ENCODE results near the gene CUTA.

Gene CUTA

GRCh38 chr6:33414592-33415271 is 3.2 kb downstream of the CUTA start:
- TF ChIP-seq EZH2 (IDR thresholded peaks at IDR 0.05) (no peak), POLR2AphosphoS5 (IDR thresholded peaks at IDR 0.05; ENCODE audit: borderline replicate concordance, low read depth, low read length) (no peak), FOXP2 (optimal IDR thresholded peaks at IDR 0.05; ENCODE audit: control extremely low read depth, extremely low read length, insufficient read depth) (no peak)
- Histone ChIP-seq H3K9ac (ENCODE audit: insufficient read length) (no peak overlapping the region), H3K4me3 (no peak overlapping the region), H3K9me3 (ENCODE audit: low read depth, low read length) (no peaks in the 10 kb centered on the region), H3K36me3 (ENCODE audit: insufficient read depth, low read length) (peaks cover 25% of the 10 kb centered on the region; the same call in 1 of the 2 replicates), H3K27ac (no peak overlapping the region)
- no peak for DNase-seq (ENCODE audit: low read depth, low spot score)

GRCh38 chr6:33413241-33414120 is 4.4 kb downstream of the CUTA start:
- no peak for TF ChIP-seq EZH2 (IDR thresholded peaks at IDR 0.05)
- TF ChIP-seq POLR2AphosphoS5 (IDR thresholded peaks at IDR 0.05; ENCODE audit: borderline replicate concordance, low read depth, low read length): peak; percentile 29; the same call in 1 of the 2 replicates
- peaks cover 25% of the 10 kb centered on the region; the same call in 1 of the 2 replicates for H3K36me3 ChIP-seq (ENCODE audit: insufficient read depth, low read length)
- no peak overlapping the region for H3K4me3 ChIP-seq
- DNase-seq (ENCODE audit: low read depth, low spot score): no peak
- no peaks in the 10 kb centered on the region for H3K9me3 ChIP-seq (ENCODE audit: low read depth, low read length)
- H3K27ac ChIP-seq: 0 out of 2 replicates have a peak overlapping the region, but pooled peaks have one; percentile 11
- H3K9ac ChIP-seq (ENCODE audit: insufficient read length): no peak overlapping the region

- DNase-seq (ENCODE audit: low read depth, low spot score): no peak
- no peaks in the 10 kb centered on the region for H3K9me3 ChIP-seq (ENCODE audit: low read depth, low read length)
- H3K4me3 ChIP-seq: no peak overlapping the region
- H3K9ac ChIP-seq (ENCODE audit: insufficient read length): no peak overlapping the region
- TF ChIP-seq POLR2AphosphoS5 (IDR thresholded peaks at IDR 0.05; ENCODE audit: borderline replicate concordance, low read depth, low read length): no peak
- TF ChIP-seq EZH2 (IDR thresholded peaks at IDR 0.05): no peak
- H3K27ac ChIP-seq: no peak overlapping the region
- peaks cover 35% of the 10 kb centered on the region for H3K36me3 ChIP-seq (ENCODE audit: insufficient read depth, low read length)
Observed at GRCh38 chr6:33412140-33413009, 5.5 kb downstream of the CUTA start.

GRCh38 chr6:33411632-33412005 is 6.3 kb downstream of the CUTA start:
- no peak for DNase-seq (ENCODE audit: low read depth, low spot score)
- H3K27ac ChIP-seq: no peak overlapping the region; the same call in 1 of the 2 replicates
- TF ChIP-seq FOXP2 (optimal IDR thresholded peaks at IDR 0.05; ENCODE audit: control extremely low read depth, extremely low read length, insufficient read depth) (no peak), POLR2AphosphoS5 (IDR thresholded peaks at IDR 0.05; ENCODE audit: borderline replicate concordance, low read depth, low read length) (no peak), EZH2 (IDR thresholded peaks at IDR 0.05) (no peak)
- no peaks in the 10 kb centered on the region for H3K9me3 ChIP-seq (ENCODE audit: low read depth, low read length)
- H3K9ac ChIP-seq (ENCODE audit: insufficient read length): peak overlapping the region; percentile 80
- H3K4me3 ChIP-seq: peak overlapping the region; percentile 88
- H3K36me3 ChIP-seq (ENCODE audit: insufficient read depth, low read length): peaks cover 42% of the 10 kb centered on the region

GRCh38 chr6:33410711-33411631 is 6.9 kb downstream of the CUTA start, which contains the start of gene PHF1:
TSS of gene PHF1 (plus strand) at chr6:33411014. CDS start at chr6:33412264, 1,250 bp downstream.
- no peak for DNase-seq (ENCODE audit: low read depth, low spot score)
- Histone ChIP-seq H3K9ac (ENCODE audit: insufficient read length) (peak within 1 kb of the TSS; percentile 83), H3K27ac (peak within 1 kb of the TSS; percentile 91), H3K36me3 (ENCODE audit: insufficient read depth, low read length) (peaks cover 47% of the 10 kb centered on the region), H3K4me3 (peak within 1 kb of the TSS; percentile 88), H3K9me3 (ENCODE audit: low read depth, low read length) (no peaks in the 10 kb centered on the region)
- peak; percentile 52; the same call in 1 of the 2 replicates for TF ChIP-seq POLR2AphosphoS5 (IDR thresholded peaks at IDR 0.05; ENCODE audit: borderline replicate concordance, low read depth, low read length)
- TF ChIP-seq EZH2 (IDR thresholded peaks at IDR 0.05): no peak

GRCh38 chr6:33410050-33410710 is 7.7 kb downstream of the CUTA start:
- TF ChIP-seq EZH2 (IDR thresholded peaks at IDR 0.05) (no peak), POLR2AphosphoS5 (IDR thresholded peaks at IDR 0.05; ENCODE audit: borderline replicate concordance, low read depth, low read length) (peak; percentile 90), FOXP2 (optimal IDR thresholded peaks at IDR 0.05; ENCODE audit: control extremely low read depth, extremely low read length, insufficient read depth) (no peak)
- Histone ChIP-seq H3K9me3 (ENCODE audit: low read depth, low read length) (no peaks in the 10 kb centered on the region), H3K4me3 (peak overlapping the region; percentile 88), H3K36me3 (ENCODE audit: insufficient read depth, low read length) (peaks cover 47% of the 10 kb centered on the region), H3K9ac (ENCODE audit: insufficient read length) (peak overlapping the region; percentile 83), H3K27ac (peak overlapping the region; percentile 91)
- no peak for DNase-seq (ENCODE audit: low read depth, low spot score)

Data from SK-N-MC (cell line).